K562 (cell line): Measurements from ENCODE around the gene SPRY4. TPM values are rescaled to one million over a fixed set of nuclear protein-coding genes. Genes with fewer than 3 reads are reported as not detected.

Experiments
- CREB1 ChIP-seq, 2 experiments: sonication (generic) in 1 of 2; formaldehyde crosslinking in 1 of 2; IDR thresholded peaks; 2 replicates each; pipeline versions ENCODE4 v1.6.1 to v1.8.0; 2012 to 2022; ENCODE audit warnings: inconsistent platforms in 1 of 2, mild to moderate bottlenecking in 1 of 2, missing genetic modification reagents in 1 of 2, moderate library complexity in 1 of 2
- ETV6 ChIP-seq, 3 experiments: fragments of 150-350 bp in 1 of 3; sonication (generic) in 1 of 3; formaldehyde crosslinking in 1 of 3; IDR thresholded peaks; 2 replicates each; pipeline versions ENCODE4 v1.6.1 to v1.8.0; 2014 to 2022; ENCODE audit warnings: borderline replicate concordance in 2 of 3, low read depth in 2 of 3, antibody characterized with exemption in 1 of 3, low read length in 1 of 3, mild to moderate bottlenecking in 1 of 3, missing genetic modification reagents in 1 of 3
- KAT8 ChIP-seq: fragments of 450-650 bp; IDR thresholded peaks from 2 replicates; pipeline ENCODE4 v1.6.1; 2016; ENCODE audit warnings: low read depth, mild to moderate bottlenecking
- MTF1 ChIP-seq: fragments of 250-450 bp; sonication (Bioruptor Pico); IDR thresholded peaks from 2 replicates; pipeline ENCODE4 v1.9.0; 2021; ENCODE audit warnings: moderate library complexity, mild to moderate bottlenecking, inconsistent platforms, borderline replicate concordance
- MYBL2 ChIP-seq, 2 experiments: fragments of 450-650 bp in 1 of 2; sonication (generic) in 1 of 2; formaldehyde crosslinking in 1 of 2; IDR thresholded peaks; 2 replicates each; pipeline versions ENCODE4 v1.6.1 to v1.8.1; 2017 to 2022; ENCODE audit warnings: borderline replicate concordance in 1 of 2, inconsistent platforms in 1 of 2, low read depth in 1 of 2, mild to moderate bottlenecking in 1 of 2, missing genetic modification reagents in 1 of 2, moderate library complexity in 1 of 2
- NFE2 ChIP-seq: IDR thresholded peaks from 2 replicates; pipeline ENCODE4 v1.6.1; 2014; ENCODE audit warnings: antibody characterized with exemption, low read depth
- NFXL1 ChIP-seq: fragments of 450-650 bp; formaldehyde crosslinking; IDR thresholded peaks from 2 replicates; pipeline ENCODE4 v1.4.0; 2021; ENCODE audit warnings: mild to moderate bottlenecking
- RBM39 ChIP-seq: fragments of 200-400 bp; formaldehyde crosslinking; optimal IDR thresholded peaks from 2 replicates; pipeline ENCODE3; 2018; ENCODE audit warnings: low read depth, low read length
- RNF2 ChIP-seq: sonication (generic); IDR thresholded peaks from 2 replicates; pipeline ENCODE4 v1.6.1; 2016
- SMARCA5 ChIP-seq: fragments of 450-650 bp; IDR thresholded peaks from 2 replicates; pipeline ENCODE4 v1.6.1; 2016
- polyA plus RNA-seq, 8 experiments: library from polyadenylated mRNA; depleted of rRNA in 4 of 8; stranded (reverse) in 5 of 8; unstranded in 3 of 8; fragments of >200 nt; fragmentation: Nextera tagmentation in 2 of 8; fragmentation: Illumina TruSeq in 1 of 8; extraction: Ambion mirVana in 2 of 8; extraction: Trizol in 1 of 8; gene quantifications; 2 replicates each; pipeline versions ENCODE4 v1.2.1 to v1.2.3, GENCODE V29; 2011 to 2014; ENCODE audit warnings: inconsistent platforms in 1 of 8, missing spikeins in 1 of 8
- total RNA-seq, 7 experiments: library from RNA; depleted of rRNA in 6 of 7; stranded (reverse); fragments of >200 nt in 6 of 7; fragmentation: Illumina TruSeq in 2 of 7; extraction: Trizol in 2 of 7; gene quantifications; 2 replicates each; pipeline versions ENCODE4 v1.2.1 to v1.2.3, GENCODE V29; 2011 to 2021; ENCODE audit warnings: low replicate concordance in 1 of 7
- TF ChIP-seq, protein P1 (sequence below): fragments of 150-350 bp; IDR thresholded peaks from 2 replicates; pipeline ENCODE4 v1.6.1; 2014; ENCODE audit warnings: low read depth, mild to moderate bottlenecking, low read length, borderline replicate concordance
- TF ChIP-seq, protein P2 (sequence below), 2 experiments: fragments of 450-650 bp; formaldehyde crosslinking in 1 of 2; IDR thresholded peaks; 2 replicates each; pipeline versions ENCODE4 v1.4.0 to v1.6.1; 2014 to 2020; ENCODE audit warnings: mild to moderate bottlenecking in 2 of 2, borderline replicate concordance in 1 of 2, low read depth in 1 of 2
- TF ChIP-seq, protein P3 (sequence below): sonication (generic); formaldehyde crosslinking; IDR thresholded peaks from 2 replicates; pipeline ENCODE4 v1.8.1; 2023; ENCODE audit warnings: mild to moderate bottlenecking, missing genetic modification reagents, moderate library complexity

SPRY4 gene
- total and polyA plus RNA-seq, 9 of the 15 experiments (the other 6 are each of a cell fraction or from before 2014, with no cell fraction given), result 2.6 to 24.2 (median 9.5) TPM

DNA sequence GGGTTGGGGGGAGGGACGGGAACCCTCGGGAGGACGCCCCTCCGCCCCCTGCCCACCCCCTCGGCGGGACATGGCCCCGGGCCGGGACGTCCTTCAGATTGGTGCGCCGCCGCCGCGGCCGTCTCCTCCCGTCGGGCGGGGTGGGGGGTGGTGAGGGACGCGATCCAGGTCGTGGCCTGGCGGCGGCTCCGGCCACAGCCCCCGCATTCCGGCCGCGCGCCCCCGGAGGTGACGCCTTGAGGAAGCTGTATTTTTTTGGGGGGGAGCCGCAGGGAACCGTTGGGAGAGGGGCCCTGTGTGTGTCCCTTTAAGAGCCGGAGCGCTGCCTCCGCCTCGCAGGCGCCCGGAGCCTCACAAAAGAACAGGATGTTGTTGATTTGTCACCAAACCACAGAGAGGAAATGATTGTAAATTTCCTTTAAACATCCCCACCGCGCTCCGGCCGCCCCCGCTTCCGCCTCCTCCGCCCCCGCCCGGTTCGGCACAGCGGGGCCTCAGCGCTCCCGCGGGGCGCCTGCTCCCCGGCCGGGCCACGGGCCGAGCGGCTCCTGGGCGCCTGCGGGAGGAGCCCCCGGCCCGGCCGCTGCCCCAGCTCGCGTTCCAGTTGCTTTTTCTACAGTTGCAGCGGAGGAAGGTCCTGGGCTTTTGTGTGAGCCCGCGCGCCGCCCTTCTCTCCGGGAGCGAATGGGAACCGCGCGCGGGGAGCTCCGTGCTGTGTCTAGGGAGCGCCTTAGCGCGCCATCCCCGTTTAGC lies 32.1 kb upstream of the SPRY4 start (continued):
- TF ChIP-seq, protein P1, sequence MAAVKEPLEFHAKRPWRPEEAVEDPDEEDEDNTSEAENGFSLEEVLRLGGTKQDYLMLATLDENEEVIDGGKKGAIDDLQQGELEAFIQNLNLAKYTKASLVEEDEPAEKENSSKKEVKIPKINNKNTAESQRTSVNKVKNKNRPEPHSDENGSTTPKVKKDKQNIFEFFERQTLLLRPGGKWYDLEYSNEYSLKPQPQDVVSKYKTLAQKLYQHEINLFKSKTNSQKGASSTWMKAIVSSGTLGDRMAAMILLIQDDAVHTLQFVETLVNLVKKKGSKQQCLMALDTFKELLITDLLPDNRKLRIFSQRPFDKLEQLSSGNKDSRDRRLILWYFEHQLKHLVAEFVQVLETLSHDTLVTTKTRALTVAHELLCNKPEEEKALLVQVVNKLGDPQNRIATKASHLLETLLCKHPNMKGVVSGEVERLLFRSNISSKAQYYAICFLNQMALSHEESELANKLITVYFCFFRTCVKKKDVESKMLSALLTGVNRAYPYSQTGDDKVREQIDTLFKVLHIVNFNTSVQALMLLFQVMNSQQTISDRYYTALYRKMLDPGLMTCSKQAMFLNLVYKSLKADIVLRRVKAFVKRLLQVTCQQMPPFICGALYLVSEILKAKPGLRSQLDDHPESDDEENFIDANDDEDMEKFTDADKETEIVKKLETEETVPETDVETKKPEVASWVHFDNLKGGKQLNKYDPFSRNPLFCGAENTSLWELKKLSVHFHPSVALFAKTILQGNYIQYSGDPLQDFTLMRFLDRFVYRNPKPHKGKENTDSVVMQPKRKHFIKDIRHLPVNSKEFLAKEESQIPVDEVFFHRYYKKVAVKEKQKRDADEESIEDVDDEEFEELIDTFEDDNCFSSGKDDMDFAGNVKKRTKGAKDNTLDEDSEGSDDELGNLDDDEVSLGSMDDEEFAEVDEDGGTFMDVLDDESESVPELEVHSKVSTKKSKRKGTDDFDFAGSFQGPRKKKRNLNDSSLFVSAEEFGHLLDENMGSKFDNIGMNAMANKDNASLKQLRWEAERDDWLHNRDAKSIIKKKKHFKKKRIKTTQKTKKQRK, result no peak; the same call in 1 of the 2 replicates
- TF ChIP-seq, protein P2, sequence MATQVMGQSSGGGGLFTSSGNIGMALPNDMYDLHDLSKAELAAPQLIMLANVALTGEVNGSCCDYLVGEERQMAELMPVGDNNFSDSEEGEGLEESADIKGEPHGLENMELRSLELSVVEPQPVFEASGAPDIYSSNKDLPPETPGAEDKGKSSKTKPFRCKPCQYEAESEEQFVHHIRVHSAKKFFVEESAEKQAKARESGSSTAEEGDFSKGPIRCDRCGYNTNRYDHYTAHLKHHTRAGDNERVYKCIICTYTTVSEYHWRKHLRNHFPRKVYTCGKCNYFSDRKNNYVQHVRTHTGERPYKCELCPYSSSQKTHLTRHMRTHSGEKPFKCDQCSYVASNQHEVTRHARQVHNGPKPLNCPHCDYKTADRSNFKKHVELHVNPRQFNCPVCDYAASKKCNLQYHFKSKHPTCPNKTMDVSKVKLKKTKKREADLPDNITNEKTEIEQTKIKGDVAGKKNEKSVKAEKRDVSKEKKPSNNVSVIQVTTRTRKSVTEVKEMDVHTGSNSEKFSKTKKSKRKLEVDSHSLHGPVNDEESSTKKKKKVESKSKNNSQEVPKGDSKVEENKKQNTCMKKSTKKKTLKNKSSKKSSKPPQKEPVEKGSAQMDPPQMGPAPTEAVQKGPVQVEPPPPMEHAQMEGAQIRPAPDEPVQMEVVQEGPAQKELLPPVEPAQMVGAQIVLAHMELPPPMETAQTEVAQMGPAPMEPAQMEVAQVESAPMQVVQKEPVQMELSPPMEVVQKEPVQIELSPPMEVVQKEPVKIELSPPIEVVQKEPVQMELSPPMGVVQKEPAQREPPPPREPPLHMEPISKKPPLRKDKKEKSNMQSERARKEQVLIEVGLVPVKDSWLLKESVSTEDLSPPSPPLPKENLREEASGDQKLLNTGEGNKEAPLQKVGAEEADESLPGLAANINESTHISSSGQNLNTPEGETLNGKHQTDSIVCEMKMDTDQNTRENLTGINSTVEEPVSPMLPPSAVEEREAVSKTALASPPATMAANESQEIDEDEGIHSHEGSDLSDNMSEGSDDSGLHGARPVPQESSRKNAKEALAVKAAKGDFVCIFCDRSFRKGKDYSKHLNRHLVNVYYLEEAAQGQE (IDR thresholded peaks at IDR 0.05; ENCODE audit: borderline replicate concordance), result peak; percentile 48
- TF ChIP-seq, protein P2 (CRISPR knock-in tag; IDR thresholded peaks at IDR 0.05; ENCODE audit: low read depth), result peak; percentile 76
- TF ChIP-seq, protein P3, sequence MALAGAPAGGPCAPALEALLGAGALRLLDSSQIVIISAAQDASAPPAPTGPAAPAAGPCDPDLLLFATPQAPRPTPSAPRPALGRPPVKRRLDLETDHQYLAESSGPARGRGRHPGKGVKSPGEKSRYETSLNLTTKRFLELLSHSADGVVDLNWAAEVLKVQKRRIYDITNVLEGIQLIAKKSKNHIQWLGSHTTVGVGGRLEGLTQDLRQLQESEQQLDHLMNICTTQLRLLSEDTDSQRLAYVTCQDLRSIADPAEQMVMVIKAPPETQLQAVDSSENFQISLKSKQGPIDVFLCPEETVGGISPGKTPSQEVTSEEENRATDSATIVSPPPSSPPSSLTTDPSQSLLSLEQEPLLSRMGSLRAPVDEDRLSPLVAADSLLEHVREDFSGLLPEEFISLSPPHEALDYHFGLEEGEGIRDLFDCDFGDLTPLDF, result no peak
- TF ChIP-seq SMARCA5 (no peak), NFE2 (peak; percentile 50; the same call in 1 of the 2 replicates), KAT8 (no peak), MYBL2 (IDR thresholded peaks at IDR 0.05; ENCODE audit: low read depth) (no peak), MYBL2 (CRISPR knock-in tag; IDR thresholded peaks at IDR 0.05; ENCODE audit: borderline replicate concordance) (no peak), ETV6 (IDR thresholded peaks at IDR 0.05; ENCODE audit: borderline replicate concordance in 1 of 2, low read depth in 2 of 2, low read length in 1 of 2) (peak; percentile 98 to 99), ETV6 (CRISPR knock-in tag; IDR thresholded peaks at IDR 0.05; ENCODE audit: borderline replicate concordance) (no peak), RBM39 (no peak), RNF2 (peak; percentile 94), NFXL1 (no peak), MTF1 (CRISPR knock-in tag) (no peak), CREB1 (IDR thresholded peaks at IDR 0.05) (no peak; the same call in none of the 2 replicates), CREB1 (CRISPR knock-in tag; IDR thresholded peaks at IDR 0.05) (peak; percentile 47; the same call in 1 of the 2 replicates)
